Hypothalamus (tissue), 51 donors: ENCODE results near the gene PRICKLE2.

Experiments used
- DNase-seq, 51 donors: peaks; one replicate each; lab custom pipeline; 2025; lab: John Stamatoyannopoulos, UW

The PRICKLE2 gene

GRCh38 chr3:64163019-64163754 lies 62.1 kb downstream of the PRICKLE2 start:
- peak in 1 of 51 donors; percentile 11 for DNase-seq

- no peak for DNase-seq
These were observed 63.7 kb downstream of the PRICKLE2 start for GRCh38 chr3:64161481-64161952.

GRCh38 chr3:64160000-64160695 lies 65.1 kb downstream of the PRICKLE2 start:
- no peak for DNase-seq

- DNase-seq = no peak
These were observed 66.9 kb downstream of the PRICKLE2 start for GRCh38 chr3:64158334-64158733.

- DNase-seq = no peak
These were observed 67.9 kb downstream of the PRICKLE2 start for GRCh38 chr3:64157150-64158035.

GRCh38 chr3:64155328-64155727 lies 69.9 kb downstream of the PRICKLE2 start:
- no peak for DNase-seq

- DNase-seq = no peak
These were observed 72.4 kb downstream of the PRICKLE2 start for GRCh38 chr3:64152676-64153466.

GRCh38 chr3:64152086-64152485 lies 73.2 kb downstream of the PRICKLE2 start:
- DNase-seq = peak in 18 of 51 donors; percentile 2 to 58 (median 10)

GRCh38 chr3:64151342-64151871 lies 73.9 kb downstream of the PRICKLE2 start:
- DNase-seq = no peak

GRCh38 chr3:64150623-64151207 lies 74.6 kb downstream of the PRICKLE2 start:
- peak in 17 of 51 donors; percentile 1 to 42 (median 19) for DNase-seq

- no peak for DNase-seq
These were observed 75.4 kb downstream of the PRICKLE2 start for GRCh38 chr3:64149886-64150285.

- no peak for DNase-seq
These were observed 76.2 kb downstream of the PRICKLE2 start for GRCh38 chr3:64148955-64149653.

- no peak for DNase-seq
These were observed 78.1 kb downstream of the PRICKLE2 start for GRCh38 chr3:64147211-64147610.

- DNase-seq = no peak
These were observed 79.8 kb downstream of the PRICKLE2 start for GRCh38 chr3:64145438-64145837.

- no peak for DNase-seq
These were observed 80.9 kb downstream of the PRICKLE2 start for GRCh38 chr3:64144241-64144900.

GRCh38 chr3:64143409-64144130 lies 81.7 kb downstream of the PRICKLE2 start:
- peak in 1 of 51 donors; percentile 9 for DNase-seq

GRCh38 chr3:64141476-64141875 lies 83.8 kb downstream of the PRICKLE2 start:
- DNase-seq = peak in 6 of 51 donors; percentile 6 to 18 (median 10)

GRCh38 chr3:64140651-64141050 lies 84.6 kb downstream of the PRICKLE2 start:
- DNase-seq = no peak
